Activated CD8-positive, alpha-beta T cell treated with anti-CD3 and anti-CD28 coated beads, Interleukin-2, amount 10 ng/mL, durations not matched to agents 7 days and 5 days (primary cell): Measurements from ENCODE around the gene PLP1. TPM values are rescaled to one million over a fixed set of nuclear protein-coding genes. Genes with fewer than 3 reads are reported as not detected.

Experiments used
- ATAC-seq: fragments of 150-1000 bp; cut with Tn5 transposase; one replicate; pipeline ENCODE4 v1.10.0; 2021; ENCODE audit warnings: moderate library complexity
- CTCF ChIA-PET: fragments of 350-600 bp; sonication (Branson Sonifier 250); formaldehyde crosslinking; loops from one replicate; lab custom pipeline; 2021; ENCODE audit warnings: antibody characterized with exemption; lab: Charles Lee
- POLR2A ChIA-PET: fragments of 350-600 bp; sonication (Branson Sonifier 250); formaldehyde crosslinking; loops from one replicate; lab custom pipeline; 2021; ENCODE audit warnings: antibody characterized with exemption; lab: Charles Lee
- DNase-seq: peaks from one replicate; pipeline ENCODE4 v3.0.0-alpha.2; 2020
- H3K27ac Mint-ChIP-seq: one replicate; pipeline ENCODE4 v1.8.0; 2021; ENCODE audit warnings: mild to moderate bottlenecking, mixed read lengths
- H3K27me3 Mint-ChIP-seq: one replicate; pipeline ENCODE4 v1.8.0; 2021; ENCODE audit warnings: low read depth, mixed read lengths
- H3K36me3 Mint-ChIP-seq: one replicate; pipeline ENCODE4 v1.8.0; 2021; ENCODE audit warnings: low read depth, mixed read lengths
- H3K4me1 Mint-ChIP-seq: one replicate; pipeline ENCODE4 v1.8.0; 2021; ENCODE audit warnings: low read depth, mixed read lengths
- H3K4me3 Mint-ChIP-seq: one replicate; pipeline ENCODE4 v1.8.0; 2021; ENCODE audit warnings: mild to moderate bottlenecking, mixed read lengths
- H3K9me3 Mint-ChIP-seq: one replicate; pipeline ENCODE4 v1.8.0; 2022; ENCODE audit warnings: mixed read lengths; ENCODE audit not compliant: insufficient read depth
- total RNA-seq, 2 experiments: library from RNA; stranded (reverse); gene quantifications; one replicate each; pipeline ENCODE4 v1.2.3, GENCODE V29; 2021

The PLP1 gene
- total RNA-seq, 2 experiments from 2014 or later: not detected

DNA sequence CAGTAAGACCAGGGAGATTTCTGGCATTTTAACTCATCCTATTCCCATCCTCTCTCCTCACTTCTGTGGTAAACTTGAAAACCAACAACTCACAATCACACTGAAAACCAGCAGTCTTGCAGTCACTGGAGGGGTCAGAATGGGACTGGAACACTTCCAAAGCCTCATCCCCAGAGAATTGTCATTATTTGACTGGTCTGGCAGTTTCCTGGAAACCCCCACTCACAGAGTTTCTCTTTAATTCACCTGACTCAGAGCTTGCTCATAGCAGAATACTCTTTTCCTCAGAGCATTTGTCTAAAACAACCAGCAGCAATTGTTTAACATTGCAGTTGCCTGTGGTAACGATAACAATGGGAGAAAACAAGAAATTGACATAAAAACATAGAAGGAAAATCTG lies 62.8 kb downstream of the PLP1 start:
- Mint-ChIP-seq H3K36me3 (no peaks in the 10 kb centered on the region), H3K4me1 (no peaks in the 10 kb centered on the region), H3K27me3 (peaks cover 2% of the 10 kb centered on the region), H3K9me3 (no peaks in the 10 kb centered on the region), H3K27ac (no peak overlapping the region), H3K4me3 (no peak overlapping the region)
- ChIA-PET CTCF (no interaction called here), POLR2A (no interaction called here)
- no peak for DNase-seq
- ATAC-seq: no peak

Other genes starting within 250 kb of the PLP1 start
- 1 to 10 TPM; 4.0 TPM for gene TCEAL4, start 191.3 kb upstream of the PLP1 start, total RNA-seq
- gene TCEAL3, start 168.9 kb upstream of the PLP1 start, total RNA-seq: 1 to 10 TPM; 2.4 to 2.7 TPM
- 1 to 10 TPM; 4.7 to 5.2 TPM for gene TCEAL1, start 147.9 kb upstream of the PLP1 start, total RNA-seq
- gene MORF4L2, start 90.1 kb upstream of the PLP1 start, total RNA-seq: 100 to 1,000 TPM; 127 to 133 TPM
- gene TMEM31, start 65.9 kb upstream of the PLP1 start, total RNA-seq: not detected
- gene RAB9B, start 55.4 kb downstream of the PLP1 start, total RNA-seq: under 1 TPM; 0.29 to 0.31 TPM
- 1 to 10 TPM; 9.4 to 9.6 TPM for gene TMSB15B, start 185.8 kb downstream of the PLP1 start, total RNA-seq
- not detected for gene H2BW1, start 236.9 kb downstream of the PLP1 start, total RNA-seq